Medulla oblongata (tissue), 1 donor: ENCODE results near the gene SDF4.
"Not testable (repeated sequence)": the region's sequence is repeated elsewhere in the genome, so short reads cannot be mapped to it uniquely, and the experiment has no call there.

Experiments used
- DNase-seq: peaks from one replicate; pipeline ENCODE4 v3.0.0-alpha.2; 2015; ENCODE audit errors: extremely low spot score

Gene SDF4

GRCh38 chr1:1179983-1180861, 51.6 kb downstream of the SDF4 start:
- DNase-seq = no peak

DNA sequence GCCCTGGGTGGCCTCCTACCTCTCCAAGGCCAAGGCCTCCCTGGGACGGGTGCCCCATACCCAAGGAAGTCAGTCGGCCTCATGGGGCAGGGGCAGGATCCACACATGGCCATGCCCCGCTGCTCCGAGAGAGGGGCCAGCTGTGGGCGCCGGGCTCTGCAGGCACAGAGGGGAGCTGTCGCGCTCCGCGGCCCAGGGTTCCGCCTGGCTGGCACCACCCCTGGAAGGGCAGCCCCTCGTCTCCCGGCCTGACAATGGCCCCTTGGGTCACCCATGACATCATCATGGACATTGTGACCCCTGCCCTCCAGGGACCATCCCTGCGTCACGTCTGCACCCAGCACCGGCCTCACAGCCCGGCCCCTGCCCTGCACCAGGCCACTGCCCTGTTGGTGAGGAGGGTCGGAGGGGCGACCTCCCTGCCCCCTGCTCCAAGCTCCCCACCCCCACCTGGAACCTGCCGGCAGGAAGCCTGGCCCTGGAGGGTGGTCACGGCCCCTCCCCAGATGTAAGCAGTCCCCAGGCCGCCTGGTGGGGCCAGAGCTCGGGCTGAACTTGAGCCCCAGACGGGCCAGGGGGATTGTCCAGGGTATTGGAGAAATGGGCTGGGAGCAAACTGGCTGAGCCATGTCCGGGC, 52.3 kb downstream of the SDF4 start:
- no peak for DNase-seq

- DNase-seq = no peak
Observed at GRCh38 chr1:1178794-1179331, 52.9 kb downstream of the SDF4 start.

GRCh38 chr1:1177452-1178206, 54.2 kb downstream of the SDF4 start:
- DNase-seq = no peak

DNA sequence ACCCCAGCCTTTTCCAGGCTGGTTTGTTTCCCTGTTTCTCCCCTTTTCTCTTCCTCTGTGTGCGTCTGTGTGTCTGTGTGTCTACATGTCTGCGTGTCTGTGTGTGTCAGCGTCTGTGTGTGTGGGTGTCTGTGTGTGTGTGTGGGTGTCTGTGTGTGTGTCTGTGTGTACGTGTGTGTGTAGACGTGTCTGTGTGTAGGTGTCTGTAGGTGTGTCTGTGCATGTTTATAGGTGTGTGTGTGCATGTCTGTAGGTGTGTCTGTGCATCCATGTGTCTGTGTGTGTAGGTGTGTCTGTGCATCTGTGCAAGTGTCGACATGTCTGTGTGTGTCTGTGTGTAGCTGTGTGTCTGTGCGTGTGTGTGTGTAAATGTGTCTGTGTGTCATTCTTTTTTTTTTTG, 54.9 kb downstream of the SDF4 start:
- no peak for DNase-seq

GRCh38 chr1:1176063-1176761, 55.6 kb downstream of the SDF4 start:
- not testable (repeated sequence) for DNase-seq

DNA sequence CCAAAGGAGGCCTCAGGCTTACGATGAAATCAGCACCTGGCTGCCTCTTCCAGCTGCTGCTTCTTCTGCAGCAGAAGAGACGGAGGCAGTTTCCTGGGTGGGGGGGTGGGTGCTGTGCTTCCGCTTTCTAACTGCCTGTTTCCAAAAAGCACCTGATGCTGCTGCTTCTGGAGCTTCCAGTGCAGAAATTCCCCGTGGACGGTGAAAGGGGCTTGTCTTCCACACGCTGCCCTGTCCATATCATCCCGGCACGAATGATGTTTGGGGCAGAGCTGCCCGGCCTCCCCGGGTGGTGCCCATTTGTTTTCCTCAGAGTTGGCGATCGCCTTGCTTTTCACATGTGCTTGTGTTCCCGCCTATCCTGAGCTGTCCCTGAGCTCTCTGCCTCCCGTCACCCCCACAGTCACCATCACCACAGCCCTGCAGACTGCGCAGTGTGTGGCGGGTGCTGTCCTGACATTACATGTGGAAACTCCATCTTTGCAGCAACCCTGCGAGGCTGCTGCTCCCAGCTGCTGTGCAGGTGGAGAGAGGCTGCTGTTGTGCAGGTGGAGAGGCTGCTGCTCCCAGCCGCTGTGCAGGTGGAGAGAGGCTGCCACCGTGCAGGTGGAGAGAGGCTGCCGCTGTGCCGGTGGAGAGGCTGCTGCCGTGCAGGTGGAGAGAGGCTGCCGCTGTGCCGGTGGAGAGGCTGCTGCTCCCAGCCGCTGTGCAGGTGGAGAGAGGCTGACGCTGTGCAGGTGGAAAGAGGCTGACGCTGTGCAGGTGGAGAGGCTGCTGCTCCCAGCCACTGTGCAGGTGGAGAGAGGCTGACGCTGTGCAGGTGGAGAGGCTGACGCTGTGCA, 56.4 kb downstream of the SDF4 start:
- DNase-seq = no peak

DNA sequence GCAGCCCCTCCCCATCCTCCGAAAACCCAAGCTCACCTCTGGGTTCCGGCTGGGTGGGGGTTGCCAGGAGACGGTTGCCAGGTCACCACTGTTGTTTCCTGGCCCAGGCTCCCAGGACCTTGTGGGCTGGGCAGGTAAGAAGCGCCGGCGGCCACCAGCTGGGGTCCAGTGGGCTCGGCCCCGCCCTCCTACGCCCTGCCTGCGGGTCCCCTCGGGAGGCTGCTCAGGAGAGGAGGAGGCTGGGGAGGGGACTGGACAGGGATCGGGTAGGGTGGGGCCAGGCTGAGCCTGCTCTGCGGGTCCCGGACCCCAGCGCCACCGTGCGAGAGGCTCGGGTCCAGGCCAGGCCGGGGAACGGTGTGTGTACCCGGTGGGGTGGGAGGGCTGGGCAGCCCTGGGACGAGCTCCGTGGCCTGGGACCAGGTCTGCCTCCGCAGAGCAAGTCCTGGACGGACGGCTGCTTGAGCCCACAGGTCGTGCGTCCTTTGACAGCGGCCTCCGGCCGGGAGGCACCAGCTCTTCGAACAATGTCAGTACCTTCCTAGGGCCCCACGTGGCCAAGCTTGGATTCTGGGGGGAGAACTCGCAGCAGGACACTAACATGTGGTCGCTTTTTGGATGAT, 57.9 kb downstream of the SDF4 start, which contains the start of gene TTLL10:
TTLL10 (plus strand) TSS at position 88 of the 623 bp plus-strand sequence. CDS start 5,336 bp downstream, outside the sequence.
- DNase-seq = no peak

DNA sequence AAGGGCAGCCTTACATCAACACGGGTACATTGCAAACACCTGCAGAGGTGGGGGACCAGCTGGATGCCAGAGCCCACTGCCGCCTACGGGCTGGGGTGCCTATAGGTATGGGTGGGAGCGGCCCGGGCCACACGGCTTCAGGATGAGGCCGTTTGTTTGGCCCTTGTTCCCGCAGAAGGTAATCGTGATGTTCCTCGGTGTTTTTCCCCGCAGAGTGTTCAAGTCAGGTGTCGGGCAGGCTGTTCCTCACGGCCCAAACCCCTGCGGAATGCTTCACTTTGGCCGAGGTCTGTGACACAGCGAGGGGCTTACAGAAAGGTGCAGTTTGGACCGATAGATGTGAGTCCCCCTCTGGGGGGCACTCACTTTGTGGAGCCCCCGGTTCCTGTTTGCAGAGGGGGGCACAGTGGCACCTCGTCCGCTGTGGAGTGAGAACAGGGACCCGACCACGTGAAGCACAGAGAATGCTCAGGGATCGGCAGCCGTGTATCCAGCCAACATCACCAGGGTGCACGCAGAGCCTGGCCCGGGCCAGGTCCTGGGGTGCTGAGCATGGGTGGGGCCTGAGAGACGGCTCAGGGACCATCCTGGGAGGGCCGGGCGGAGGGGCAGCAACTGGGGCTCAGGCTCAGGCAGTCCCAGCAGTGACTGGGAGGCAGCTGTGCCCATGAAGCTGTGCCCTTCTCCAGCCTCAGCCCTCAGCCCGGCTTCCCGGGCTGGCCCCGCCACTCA, 58.6 kb downstream of the SDF4 start:
- DNase-seq = no peak

DNA sequence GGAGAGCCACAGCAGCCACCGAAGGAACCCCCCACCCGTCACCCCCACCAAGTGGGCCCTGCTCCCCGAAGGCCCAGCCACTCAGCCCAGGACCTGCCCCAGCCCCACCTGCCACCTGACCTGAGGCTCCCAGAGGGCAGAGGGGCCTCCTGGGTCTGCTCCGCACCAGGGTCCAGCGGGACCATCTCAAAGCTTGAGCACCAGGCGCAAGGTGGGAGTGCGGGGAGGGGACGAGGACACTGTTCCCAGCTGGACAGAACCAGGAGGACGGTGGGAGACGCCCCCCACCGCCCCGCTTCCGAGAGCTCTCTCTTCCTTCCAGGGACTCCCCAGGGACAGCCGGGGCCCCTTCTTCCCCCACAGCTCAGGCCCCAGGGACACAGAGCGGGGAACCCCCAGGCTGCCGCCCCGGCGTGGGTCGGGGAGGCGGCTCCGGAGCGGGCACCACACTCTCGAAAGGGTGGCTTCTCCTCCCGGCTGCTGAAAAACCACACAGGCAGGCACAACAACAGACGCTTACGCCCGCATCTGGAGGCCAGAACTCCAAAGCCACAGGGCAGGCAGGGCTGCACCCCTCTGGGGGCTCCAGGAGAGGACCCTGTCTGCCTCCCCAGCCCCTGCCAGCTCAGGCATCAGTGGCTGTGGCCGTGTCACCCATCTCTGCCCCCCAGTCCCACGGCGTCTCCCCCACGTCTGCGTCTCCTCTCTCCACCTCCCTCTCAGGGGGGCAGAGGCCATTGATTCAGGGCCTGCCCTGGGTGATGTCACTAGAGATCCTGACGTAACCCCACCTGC, 60.1 kb downstream of the SDF4 start:
- no peak for DNase-seq

DNA sequence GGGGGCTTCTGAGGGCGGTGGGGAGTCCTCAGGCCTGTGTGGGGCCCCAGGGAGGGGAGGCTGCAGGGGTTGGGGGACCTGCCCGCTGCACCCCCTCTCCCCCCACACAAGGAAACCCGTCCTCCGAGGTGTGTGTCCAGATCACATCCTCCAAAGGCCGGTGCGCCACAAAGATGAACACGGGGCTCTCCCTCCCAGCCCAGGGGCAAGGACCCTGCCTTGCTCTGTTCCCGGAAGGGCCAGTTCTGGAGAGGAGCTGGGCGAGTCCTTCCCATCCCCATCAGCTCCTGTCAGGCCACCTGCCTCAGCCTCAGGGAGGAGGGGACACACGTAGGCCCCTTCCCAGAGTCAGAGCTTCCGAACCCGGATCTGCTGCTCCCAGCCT, 60.6 kb downstream of the SDF4 start:
- no peak for DNase-seq

GRCh38 chr1:1170215-1171091, 61.3 kb downstream of the SDF4 start:
- DNase-seq = no peak

DNA sequence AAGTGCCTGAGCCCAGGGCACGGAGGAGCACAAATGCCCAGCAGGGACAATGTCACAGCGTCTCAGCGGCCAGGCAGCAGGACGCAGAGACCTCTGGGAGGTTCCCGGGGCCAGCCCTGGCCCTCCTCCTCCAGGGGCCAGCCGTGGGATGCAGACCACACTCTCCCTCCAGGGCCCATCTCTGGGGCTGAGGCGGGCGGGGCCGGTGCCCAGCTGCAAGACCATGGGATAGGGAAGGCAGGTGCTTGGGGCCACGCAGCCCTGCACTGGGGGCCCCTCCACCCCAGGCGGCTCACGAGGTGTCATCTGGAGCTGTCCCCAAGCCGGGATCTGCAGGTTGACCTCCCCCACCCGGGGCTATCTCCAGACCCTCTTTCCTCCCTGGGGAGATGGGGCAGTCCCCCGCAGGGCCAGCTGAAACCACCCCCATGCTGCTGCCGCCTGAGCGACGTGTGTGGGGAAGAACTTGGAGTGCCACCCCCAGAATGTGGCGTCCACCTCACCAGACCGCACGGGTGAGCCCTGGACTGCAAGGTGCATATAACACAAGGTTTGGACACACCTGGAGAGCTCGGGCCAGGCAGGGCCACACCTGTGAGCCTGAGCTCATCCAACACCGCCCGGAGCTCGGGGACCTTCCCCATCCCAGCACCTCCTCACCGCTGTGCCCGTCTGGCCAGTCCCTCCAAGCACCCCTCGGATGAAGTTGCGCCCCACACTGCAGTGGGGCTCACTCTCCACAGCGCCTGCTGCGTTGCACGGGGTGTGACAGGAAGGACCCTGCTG, 62.2 kb downstream of the SDF4 start:
- DNase-seq = no peak

DNA sequence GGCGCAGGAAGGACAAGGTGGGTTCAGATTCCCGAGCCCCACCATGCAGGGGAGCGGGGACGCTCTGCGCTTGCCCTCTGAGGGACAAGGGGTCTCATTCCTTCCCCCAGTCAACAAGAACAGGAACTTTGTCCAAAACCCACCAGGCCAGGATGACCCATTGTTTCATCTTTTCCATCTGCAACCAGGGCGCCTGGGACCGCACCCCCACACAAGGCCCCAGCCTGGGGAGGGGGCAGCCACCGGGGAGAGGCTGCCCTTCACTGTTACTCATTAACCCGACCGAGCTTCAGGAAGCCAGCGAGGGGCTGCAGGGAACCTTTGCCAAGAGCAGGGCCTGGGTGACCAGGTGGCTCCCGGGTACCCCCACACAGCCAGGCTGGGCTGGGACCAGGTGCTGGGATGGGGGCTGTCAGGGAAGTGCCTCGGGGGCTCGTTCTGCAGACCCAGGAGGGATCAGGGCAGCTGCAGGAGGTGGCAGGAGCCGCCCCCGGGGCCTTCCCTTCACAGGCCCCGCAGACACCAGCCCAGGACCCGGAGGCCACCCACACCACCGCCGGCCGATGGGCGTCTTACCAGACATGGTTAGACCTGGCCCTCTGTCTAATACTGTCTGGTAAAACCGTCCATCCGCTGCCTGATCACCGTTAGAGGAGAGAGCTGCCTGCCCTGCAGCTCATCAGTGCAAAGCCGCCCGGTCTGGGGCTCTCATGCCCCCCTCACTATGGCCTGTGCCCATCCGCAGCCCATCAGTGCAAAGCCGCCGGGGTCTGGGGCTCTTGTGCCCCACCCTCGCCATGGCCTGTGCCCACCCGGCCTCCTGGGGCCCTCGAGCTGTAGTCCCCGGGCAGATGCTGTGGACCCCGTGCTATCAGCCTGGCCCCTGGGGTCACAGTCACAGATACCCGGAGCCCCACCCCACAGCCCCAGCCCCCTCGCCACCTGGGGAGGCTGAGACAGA, 63.1 kb downstream of the SDF4 start:
- no peak for DNase-seq

DNA sequence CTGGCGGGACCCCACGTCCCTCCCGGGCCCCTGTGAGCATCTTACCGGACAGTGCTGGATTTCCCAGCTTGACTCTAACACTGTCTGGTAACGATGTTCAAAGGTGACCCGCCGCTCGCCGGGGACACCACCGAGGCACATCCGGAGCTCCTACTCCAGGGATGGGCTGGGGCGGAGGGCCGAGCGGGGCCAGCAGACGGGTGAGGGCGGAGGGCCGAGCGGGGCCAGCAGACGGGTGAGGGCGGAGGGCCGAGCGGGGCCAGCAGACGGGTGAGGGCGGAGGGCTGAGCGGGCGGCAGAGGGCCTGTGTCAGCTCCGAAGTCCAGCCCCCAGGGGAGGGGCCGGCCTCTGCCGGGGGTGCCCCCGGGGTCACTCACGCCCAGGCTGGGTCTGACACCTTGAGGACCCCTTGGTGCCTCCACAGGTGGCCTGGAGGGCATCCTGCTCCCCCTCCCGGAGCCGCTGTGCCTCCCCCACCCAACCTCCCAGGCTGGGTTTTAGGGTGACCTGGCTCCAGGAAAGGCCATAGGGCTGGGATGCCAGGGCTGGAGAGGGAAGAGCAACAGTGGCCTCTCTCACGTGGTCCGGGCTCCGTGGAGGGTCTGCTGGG, 63.9 kb downstream of the SDF4 start:
- no peak for DNase-seq
